GM18873 (cell line): Measurements from ENCODE around the gene CAMK1D.

Source experiments
- ATAC-seq: cut with Tn5 transposase; IDR thresholded peaks from one replicate; pipeline ENCODE4 v1.9.1; 2021; ENCODE audit warnings: mild to moderate bottlenecking, moderate library complexity, moderate number of reproducible peaks; ENCODE audit not compliant: unreplicated experiment, low FRiP score

Gene CAMK1D

GRCh38 chr10:12509016-12509793 lies 159.9 kb downstream of the CAMK1D start:
- ATAC-seq, result no peak

GRCh38 chr10:12509794-12510100 lies 160.4 kb downstream of the CAMK1D start:
- ATAC-seq, result no peak

- no peak for ATAC-seq
These were observed 161.2 kb downstream of the CAMK1D start for GRCh38 chr10:12510501-12510941.

- ATAC-seq, result no peak
These were observed 161.6 kb downstream of the CAMK1D start for GRCh38 chr10:12510984-12511383.

GRCh38 chr10:12511651-12512050 lies 162.3 kb downstream of the CAMK1D start:
- no peak for ATAC-seq

- no peak for ATAC-seq
These were observed 163.1 kb downstream of the CAMK1D start for GRCh38 chr10:12512332-12513002.

- no peak for ATAC-seq
These were observed 163.6 kb downstream of the CAMK1D start for GRCh38 chr10:12513003-12513365.

GRCh38 chr10:12513775-12514673 lies 164.7 kb downstream of the CAMK1D start:
- no peak for ATAC-seq

GRCh38 chr10:12518024-12518423 lies 168.7 kb downstream of the CAMK1D start:
- ATAC-seq, result no peak

GRCh38 chr10:12521423-12521822 lies 172.1 kb downstream of the CAMK1D start:
- ATAC-seq, result no peak

GRCh38 chr10:12526311-12526710 lies 177.0 kb downstream of the CAMK1D start:
- no peak for ATAC-seq

- ATAC-seq, result no peak
These were observed 180.6 kb downstream of the CAMK1D start for GRCh38 chr10:12529976-12530375.

- no peak for ATAC-seq
These were observed 182.2 kb downstream of the CAMK1D start for GRCh38 chr10:12531305-12532220.

GRCh38 chr10:12533151-12533550 lies 183.8 kb downstream of the CAMK1D start:
- no peak for ATAC-seq

GRCh38 chr10:12533723-12534122 lies 184.4 kb downstream of the CAMK1D start:
- ATAC-seq, result no peak

- ATAC-seq, result no peak
These were observed 185.5 kb downstream of the CAMK1D start for GRCh38 chr10:12534824-12535223.

GRCh38 chr10:12535656-12536055 lies 186.3 kb downstream of the CAMK1D start:
- ATAC-seq, result no peak

GRCh38 chr10:12538491-12538995 lies 189.2 kb downstream of the CAMK1D start:
- no peak for ATAC-seq

GRCh38 chr10:12539350-12540164 lies 190.2 kb downstream of the CAMK1D start:
- ATAC-seq, result no peak
